ENCODE measurements around the gene NIT1.

- TF ChIP-seq, protein P1, sequence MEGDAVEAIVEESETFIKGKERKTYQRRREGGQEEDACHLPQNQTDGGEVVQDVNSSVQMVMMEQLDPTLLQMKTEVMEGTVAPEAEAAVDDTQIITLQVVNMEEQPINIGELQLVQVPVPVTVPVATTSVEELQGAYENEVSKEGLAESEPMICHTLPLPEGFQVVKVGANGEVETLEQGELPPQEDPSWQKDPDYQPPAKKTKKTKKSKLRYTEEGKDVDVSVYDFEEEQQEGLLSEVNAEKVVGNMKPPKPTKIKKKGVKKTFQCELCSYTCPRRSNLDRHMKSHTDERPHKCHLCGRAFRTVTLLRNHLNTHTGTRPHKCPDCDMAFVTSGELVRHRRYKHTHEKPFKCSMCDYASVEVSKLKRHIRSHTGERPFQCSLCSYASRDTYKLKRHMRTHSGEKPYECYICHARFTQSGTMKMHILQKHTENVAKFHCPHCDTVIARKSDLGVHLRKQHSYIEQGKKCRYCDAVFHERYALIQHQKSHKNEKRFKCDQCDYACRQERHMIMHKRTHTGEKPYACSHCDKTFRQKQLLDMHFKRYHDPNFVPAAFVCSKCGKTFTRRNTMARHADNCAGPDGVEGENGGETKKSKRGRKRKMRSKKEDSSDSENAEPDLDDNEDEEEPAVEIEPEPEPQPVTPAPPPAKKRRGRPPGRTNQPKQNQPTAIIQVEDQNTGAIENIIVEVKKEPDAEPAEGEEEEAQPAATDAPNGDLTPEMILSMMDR (conservative IDR thresholded peaks at IDR 0.05; ENCODE audit: low read length), result no peak
- no peak for TF ChIP-seq EZH2phosphoT487 (IDR thresholded peaks at IDR 0.05; ENCODE audit: borderline replicate concordance)
Measured at GRCh38 chr1:161091796-161092507, 26.0 kb upstream of the NIT1 start.
